PC-9 (cell line): ENCODE measurements around the gene CNOT10.

Experiments
- CTCF ChIP-seq: fragments of 200-600 bp; sonication (generic); conservative IDR thresholded peaks from 2 replicates; pipeline ENCODE4 v1.6.1; 2017; ENCODE audit warnings: mixed run types, antibody characterized with exemption, mild to moderate bottlenecking, moderate library complexity
- EZH2 ChIP-seq: fragments of 200-600 bp; sonication (generic); IDR thresholded peaks from 2 replicates; pipeline ENCODE4 v1.8.0; 2017; ENCODE audit warnings: antibody characterized with exemption, low read depth

- TF ChIP-seq CTCF, result no peak
- no peak for TF ChIP-seq EZH2
These were observed 23.8 kb downstream of the CNOT10 start for GRCh38 chr3:32708672-32709283.
